ENCODE measurements around the gene FAM228A.

Gene FAM228A

DNA sequence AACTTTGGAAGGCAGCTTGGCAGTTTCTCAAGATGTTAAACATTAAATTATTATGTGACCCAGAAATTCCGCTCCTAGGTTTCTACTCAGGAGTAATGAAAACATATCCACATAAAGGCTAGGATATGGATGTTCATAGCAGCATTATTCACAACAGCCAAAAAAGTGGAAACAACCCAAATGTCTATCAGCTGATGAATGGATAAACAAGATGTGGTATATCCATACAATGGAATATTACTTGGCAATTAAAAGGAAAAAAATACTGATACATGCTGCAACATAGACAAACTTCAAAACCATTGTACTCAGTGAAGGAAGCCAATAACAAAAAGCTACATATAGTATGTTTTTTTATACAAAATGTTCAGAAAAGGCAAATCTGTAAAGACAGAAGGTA, 12.4 kb upstream of the FAM228A start:
- H3K36me3 ChIP-seq (replicated peaks; ENCODE audit: insufficient read depth, low read length), result no peaks in the 10 kb centered on the region
- H3K27me3 ChIP-seq (replicated peaks; ENCODE audit: insufficient read depth, low read length), result no peaks in the 10 kb centered on the region
- no peaks in the 10 kb centered on the region for H3K9me3 ChIP-seq (replicated peaks; ENCODE audit: insufficient read depth, low read length)
- no peak overlapping the region for H3K4me2 ChIP-seq (ENCODE audit: low read depth, low read length)
- H3K4me1 ChIP-seq (ENCODE audit: low read length), result no peaks in the 10 kb centered on the region
- DNase-seq, result no peak
- no peak overlapping the region for H3K4me3 ChIP-seq (ENCODE audit: low read length)
- TF ChIP-seq CTCF (IDR thresholded peaks at IDR 0.05; ENCODE audit: low read length), result no peak
- no peak for TF ChIP-seq EZH2phosphoT487 (IDR thresholded peaks at IDR 0.05; ENCODE audit: low read length)
- TF ChIP-seq EZH2 (optimal IDR thresholded peaks at IDR 0.05; ENCODE audit: low read depth, low read length), result no peak
- H3K27ac ChIP-seq (ENCODE audit: low read length), result no peak overlapping the region
- no peaks in the 10 kb centered on the region for H3K9me2 ChIP-seq (replicated peaks; ENCODE audit: insufficient read depth, low read length)
- no peaks in the 10 kb centered on the region for H3F3A ChIP-seq (ENCODE audit: insufficient read depth, low read length)
- H4K20me1 ChIP-seq (ENCODE audit: insufficient read depth, low read length), result no peaks in the 10 kb centered on the region
- H2AFZ ChIP-seq (ENCODE audit: low read length), result no peak overlapping the region
- H3K9ac ChIP-seq (ENCODE audit: low read length), result no peak overlapping the region
- H3K79me2 ChIP-seq (ENCODE audit: low read length), result no peaks in the 10 kb centered on the region

GRCh38 chr2:24163186-24163585, 11.7 kb upstream of the FAM228A start:
- TF ChIP-seq EZH2 (optimal IDR thresholded peaks at IDR 0.05; ENCODE audit: low read depth, low read length) (no peak), CTCF (IDR thresholded peaks at IDR 0.05; ENCODE audit: low read length) (no peak), EZH2phosphoT487 (IDR thresholded peaks at IDR 0.05; ENCODE audit: low read length) (no peak)
- no peak for DNase-seq
- Histone ChIP-seq H3K4me3 (ENCODE audit: low read length) (no peak overlapping the region), H3K27me3 (replicated peaks; ENCODE audit: insufficient read depth, low read length) (no peaks in the 10 kb centered on the region), H2AFZ (ENCODE audit: low read length) (no peak overlapping the region), H3K36me3 (replicated peaks; ENCODE audit: insufficient read depth, low read length) (no peaks in the 10 kb centered on the region), H3F3A (ENCODE audit: insufficient read depth, low read length) (no peaks in the 10 kb centered on the region), H3K4me1 (ENCODE audit: low read length) (no peaks in the 10 kb centered on the region), H3K9me3 (replicated peaks; ENCODE audit: insufficient read depth, low read length) (no peaks in the 10 kb centered on the region), H3K9ac (ENCODE audit: low read length) (no peak overlapping the region), H3K9me2 (replicated peaks; ENCODE audit: insufficient read depth, low read length) (no peaks in the 10 kb centered on the region), H3K4me2 (ENCODE audit: low read depth, low read length) (no peak overlapping the region), H4K20me1 (ENCODE audit: insufficient read depth, low read length) (no peaks in the 10 kb centered on the region), H3K27ac (ENCODE audit: low read length) (no peak overlapping the region), H3K79me2 (ENCODE audit: low read length) (no peaks in the 10 kb centered on the region)

DNA sequence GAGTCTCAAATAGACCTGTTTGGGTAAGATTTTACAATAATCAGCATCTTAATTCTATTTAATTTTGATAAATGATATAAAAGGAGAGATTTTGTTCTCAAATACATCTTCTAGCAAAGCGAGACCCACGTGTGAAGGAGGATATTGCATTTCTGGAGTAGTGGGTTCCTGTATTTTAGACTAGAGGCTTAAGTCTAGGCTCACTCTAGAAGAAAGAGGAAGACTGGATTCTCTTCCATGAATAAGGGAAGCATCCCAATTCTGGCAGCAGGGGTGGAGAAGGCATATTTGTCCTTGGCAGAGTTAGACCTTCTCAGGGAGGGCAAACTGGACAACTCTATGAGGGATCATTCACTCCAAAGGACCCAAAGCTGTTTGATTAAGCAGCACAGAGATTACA, 11.3 kb upstream of the FAM228A start:
- Histone ChIP-seq H3K4me3 (ENCODE audit: low read length) (no peak overlapping the region), H3K9ac (ENCODE audit: low read length) (no peak overlapping the region), H4K20me1 (ENCODE audit: insufficient read depth, low read length) (no peaks in the 10 kb centered on the region), H2AFZ (ENCODE audit: low read length) (no peak overlapping the region), H3K4me1 (ENCODE audit: low read length) (no peaks in the 10 kb centered on the region), H3K9me3 (replicated peaks; ENCODE audit: insufficient read depth, low read length) (no peaks in the 10 kb centered on the region), H3K27me3 (replicated peaks; ENCODE audit: insufficient read depth, low read length) (no peaks in the 10 kb centered on the region), H3K79me2 (ENCODE audit: low read length) (no peaks in the 10 kb centered on the region), H3F3A (ENCODE audit: insufficient read depth, low read length) (no peaks in the 10 kb centered on the region), H3K9me2 (replicated peaks; ENCODE audit: insufficient read depth, low read length) (no peaks in the 10 kb centered on the region), H3K27ac (ENCODE audit: low read length) (no peak overlapping the region), H3K4me2 (ENCODE audit: low read depth, low read length) (no peak overlapping the region), H3K36me3 (replicated peaks; ENCODE audit: insufficient read depth, low read length) (no peaks in the 10 kb centered on the region)
- no peak for DNase-seq
- TF ChIP-seq CTCF (IDR thresholded peaks at IDR 0.05; ENCODE audit: low read length), result no peak
- TF ChIP-seq EZH2phosphoT487 (IDR thresholded peaks at IDR 0.05; ENCODE audit: low read length), result no peak
- TF ChIP-seq EZH2 (optimal IDR thresholded peaks at IDR 0.05; ENCODE audit: low read depth, low read length), result no peak

All from MM.1S (cell line).